ENCODE data around the gene LYPD6B. TPM values are rescaled to one million over a fixed set of nuclear protein-coding genes. Genes with fewer than 3 reads are reported as not detected.

Gene LYPD6B
- total RNA-seq, 1 experiment from 2014 or later = 2.0 TPM

DNA sequence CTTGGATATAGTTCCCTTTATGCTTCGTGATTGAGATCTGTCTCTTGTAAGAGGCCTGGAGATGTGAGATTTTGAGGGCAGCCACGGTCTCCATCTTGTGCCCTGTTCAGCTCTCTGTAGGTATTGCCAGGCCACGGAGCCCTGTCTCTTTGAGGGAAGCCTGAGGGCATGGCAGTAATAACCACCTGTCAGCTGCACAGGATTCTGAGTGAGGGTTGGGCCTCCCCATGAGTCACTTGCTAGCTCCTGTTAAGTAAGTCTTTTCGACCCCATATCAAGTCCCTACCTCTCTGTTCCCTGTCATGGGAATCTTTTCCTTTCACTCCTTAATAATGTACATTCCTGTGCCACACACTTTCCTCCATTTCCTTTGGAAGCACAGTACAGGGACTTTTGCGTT is 20.4 kb downstream of the LYPD6B start:
- peak; percentile 35 for DNase-seq
- Histone ChIP-seq H3K9ac (ENCODE audit: low read length) (no peak overlapping the region), H3K9me2 (replicated peaks; ENCODE audit: low read length) (no peaks in the 10 kb centered on the region), H3F3A (ENCODE audit: low read length, unreplicated experiment) (no peaks in the 10 kb centered on the region), H3K79me2 (ENCODE audit: low read length) (no peaks in the 10 kb centered on the region), H3K4me3 (ENCODE audit: low read length) (no peak overlapping the region), H2AFZ (ENCODE audit: low read length) (0 out of 2 replicates have a peak overlapping the region, but pooled peaks have one; percentile 33), H3K27ac (ENCODE audit: low read length) (no peak overlapping the region), H3K9me3 (ENCODE audit: low read length) (no peaks in the 10 kb centered on the region), H4K20me1 (ENCODE audit: low read length) (no peaks in the 10 kb centered on the region), H3K4me2 (ENCODE audit: low read length) (no peak overlapping the region), H3K36me3 (ENCODE audit: low read depth, low read length) (no peaks in the 10 kb centered on the region), H3K27me3 (ENCODE audit: low read length) (peaks cover 26% of the 10 kb centered on the region; the same call in 1 of the 2 replicates), H3K4me1 (ENCODE audit: insufficient read depth, low read length) (no peaks in the 10 kb centered on the region)
- intact Hi-C loops (cut with micrococcal nuclease) = no loop called here
- TF ChIP-seq EZH2 (IDR thresholded peaks at IDR 0.05; ENCODE audit: low read length, unreplicated experiment) (no peak), EZH2phosphoT487 (IDR thresholded peaks at IDR 0.05; ENCODE audit: borderline replicate concordance, low read length) (no peak)
- TF ChIP-seq, protein P1, sequence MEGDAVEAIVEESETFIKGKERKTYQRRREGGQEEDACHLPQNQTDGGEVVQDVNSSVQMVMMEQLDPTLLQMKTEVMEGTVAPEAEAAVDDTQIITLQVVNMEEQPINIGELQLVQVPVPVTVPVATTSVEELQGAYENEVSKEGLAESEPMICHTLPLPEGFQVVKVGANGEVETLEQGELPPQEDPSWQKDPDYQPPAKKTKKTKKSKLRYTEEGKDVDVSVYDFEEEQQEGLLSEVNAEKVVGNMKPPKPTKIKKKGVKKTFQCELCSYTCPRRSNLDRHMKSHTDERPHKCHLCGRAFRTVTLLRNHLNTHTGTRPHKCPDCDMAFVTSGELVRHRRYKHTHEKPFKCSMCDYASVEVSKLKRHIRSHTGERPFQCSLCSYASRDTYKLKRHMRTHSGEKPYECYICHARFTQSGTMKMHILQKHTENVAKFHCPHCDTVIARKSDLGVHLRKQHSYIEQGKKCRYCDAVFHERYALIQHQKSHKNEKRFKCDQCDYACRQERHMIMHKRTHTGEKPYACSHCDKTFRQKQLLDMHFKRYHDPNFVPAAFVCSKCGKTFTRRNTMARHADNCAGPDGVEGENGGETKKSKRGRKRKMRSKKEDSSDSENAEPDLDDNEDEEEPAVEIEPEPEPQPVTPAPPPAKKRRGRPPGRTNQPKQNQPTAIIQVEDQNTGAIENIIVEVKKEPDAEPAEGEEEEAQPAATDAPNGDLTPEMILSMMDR (conservative IDR thresholded peaks at IDR 0.05; ENCODE audit: low read depth, low read length) = no peak
- BruUV-seq (replicated peaks) = no TSS peak
- POLR2A ChIA-PET (ENCODE audit: unreplicated experiment) = no interaction called here
- ATAC-seq = no peak
- CTCF ChIA-PET = no interaction called here

DNA sequence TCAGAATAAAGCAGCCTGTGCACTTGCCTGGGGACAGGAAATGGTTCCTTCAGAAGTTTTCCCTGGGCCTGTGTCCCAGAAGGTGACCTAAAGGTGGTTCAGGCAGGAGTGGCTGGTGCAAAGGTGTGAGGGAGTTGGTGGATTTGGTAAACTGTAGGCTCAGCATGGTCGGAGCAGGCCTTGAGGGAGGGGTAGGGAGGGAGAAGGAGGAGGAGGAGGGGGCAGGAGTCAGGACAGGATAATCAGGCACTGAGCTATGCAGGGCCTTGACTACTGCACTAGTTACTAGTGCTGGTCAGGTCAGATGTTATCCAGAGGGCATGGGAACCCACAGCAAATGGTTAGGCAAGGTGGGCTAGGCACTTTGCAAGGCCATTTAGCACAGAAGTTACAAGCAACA is 21.3 kb downstream of the LYPD6B start:
- no peak overlapping the region for H3K9ac ChIP-seq (ENCODE audit: low read length)
- ChIA-PET CTCF (no interaction called here), POLR2A (ENCODE audit: unreplicated experiment) (no interaction called here)
- no TSS peak for BruUV-seq (replicated peaks)
- H3K4me3 ChIP-seq (ENCODE audit: low read length) = no peak overlapping the region
- H3F3A ChIP-seq (ENCODE audit: low read length, unreplicated experiment) = no peaks in the 10 kb centered on the region
- no peaks in the 10 kb centered on the region for H3K9me3 ChIP-seq (ENCODE audit: low read length)
- no peaks in the 10 kb centered on the region for H3K9me2 ChIP-seq (replicated peaks; ENCODE audit: low read length)
- H3K27me3 ChIP-seq (ENCODE audit: low read length) = peaks cover 20% of the 10 kb centered on the region; the same call in 1 of the 2 replicates
- H3K79me2 ChIP-seq (ENCODE audit: low read length) = no peaks in the 10 kb centered on the region
- H3K4me2 ChIP-seq (ENCODE audit: low read length) = no peak overlapping the region
- H3K27ac ChIP-seq (ENCODE audit: low read length) = no peak overlapping the region
- H2AFZ ChIP-seq (ENCODE audit: low read length) = no peak overlapping the region
- H3K36me3 ChIP-seq (ENCODE audit: low read depth, low read length) = no peaks in the 10 kb centered on the region
- DNase-seq (no peak), ATAC-seq (no peak)
- H3K4me1 ChIP-seq (ENCODE audit: insufficient read depth, low read length) = no peaks in the 10 kb centered on the region
- TF ChIP-seq, protein P1 (conservative IDR thresholded peaks at IDR 0.05; ENCODE audit: low read depth, low read length) = no peak
- TF ChIP-seq EZH2phosphoT487 (IDR thresholded peaks at IDR 0.05; ENCODE audit: borderline replicate concordance, low read length) (no peak), EZH2 (IDR thresholded peaks at IDR 0.05; ENCODE audit: low read length, unreplicated experiment) (no peak)
- intact Hi-C loops (cut with micrococcal nuclease) = no loop called here
- no peaks in the 10 kb centered on the region for H4K20me1 ChIP-seq (ENCODE audit: low read length)

DNA sequence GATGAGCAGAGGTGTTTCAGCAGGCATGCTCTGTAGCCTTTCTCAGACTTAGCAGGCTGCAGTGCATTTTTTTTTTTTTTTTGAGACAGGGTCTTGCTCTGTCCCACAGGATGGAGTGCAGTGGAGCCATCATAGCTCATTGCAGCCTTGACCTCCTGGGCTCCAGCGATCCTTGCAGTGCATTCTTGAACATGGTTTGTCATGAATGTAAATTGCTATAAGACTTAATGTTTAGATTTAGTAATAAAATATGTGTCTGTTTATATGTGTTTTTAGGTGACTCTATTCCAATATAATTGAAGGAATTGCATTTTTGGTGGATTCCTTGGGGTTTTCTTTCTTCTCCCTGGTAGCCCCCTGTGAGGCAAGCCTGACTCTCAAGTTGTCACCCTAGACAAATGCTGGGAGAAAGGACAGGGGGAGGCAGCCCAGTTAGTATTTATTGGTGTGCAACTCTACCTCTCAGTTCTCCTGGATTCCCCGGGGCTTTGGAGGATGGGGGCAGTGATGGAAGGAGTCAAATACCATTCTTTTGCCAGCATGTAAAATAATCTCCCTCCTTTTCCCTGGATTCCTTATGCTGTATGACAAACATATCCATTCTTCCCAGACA is 22.7 kb downstream of the LYPD6B start:
- Histone ChIP-seq H3K36me3 (ENCODE audit: low read depth, low read length) (no peaks in the 10 kb centered on the region), H4K20me1 (ENCODE audit: low read length) (no peaks in the 10 kb centered on the region), H3K4me1 (ENCODE audit: insufficient read depth, low read length) (no peaks in the 10 kb centered on the region), H3K9ac (ENCODE audit: low read length) (no peak overlapping the region), H2AFZ (ENCODE audit: low read length) (no peak overlapping the region), H3K79me2 (ENCODE audit: low read length) (no peaks in the 10 kb centered on the region), H3F3A (ENCODE audit: low read length, unreplicated experiment) (no peaks in the 10 kb centered on the region), H3K27ac (ENCODE audit: low read length) (no peak overlapping the region), H3K9me3 (ENCODE audit: low read length) (no peaks in the 10 kb centered on the region), H3K27me3 (ENCODE audit: low read length) (peaks cover 10% of the 10 kb centered on the region; the same call in 1 of the 2 replicates), H3K9me2 (replicated peaks; ENCODE audit: low read length) (no peaks in the 10 kb centered on the region), H3K4me3 (ENCODE audit: low read length) (no peak overlapping the region), H3K4me2 (ENCODE audit: low read length) (no peak overlapping the region)
- TF ChIP-seq, protein P1 (conservative IDR thresholded peaks at IDR 0.05; ENCODE audit: low read depth, low read length) = no peak
- TF ChIP-seq EZH2 (IDR thresholded peaks at IDR 0.05; ENCODE audit: low read length, unreplicated experiment) (no peak), EZH2phosphoT487 (IDR thresholded peaks at IDR 0.05; ENCODE audit: borderline replicate concordance, low read length) (no peak)
- ATAC-seq = no peak
- intact Hi-C loops (cut with micrococcal nuclease) = no loop called here
- no TSS peak for BruUV-seq (replicated peaks)
- POLR2A ChIA-PET (ENCODE audit: unreplicated experiment) = no interaction called here
- CTCF ChIA-PET = no interaction called here
- DNase-seq = no peak

Data from PC-3 (cell line).